Measurements from ENCODE around the gene CROCC2.

- TF ChIP-seq POLR2A (IDR thresholded peaks at IDR 0.05), result no peak
- TF ChIP-seq CTCF (IDR thresholded peaks at IDR 0.05), result no peak
Observed at GRCh38 chr2:240970104-240970503, 64.0 kb downstream of the CROCC2 start.

All from Peyer's patch (tissue), 4 donors.